Esophagus squamous epithelium (tissue), 4 donors: Measurements from ENCODE around the gene PPP1R27.

ENCODE experiments used
- POLR2A ChIP-seq, 4 donors: fragments of 450-650 bp; IDR thresholded peaks; one replicate each; pipeline ENCODE4 v1.6.1; 2017; ENCODE audit warnings: antibody characterized with exemption in 4 of 4, mild to moderate bottlenecking in 4 of 4, moderate library complexity in 3 of 4
- TF ChIP-seq, protein P1 (sequence below), 6 experiments: fragments of 450-650 bp in 4 of 6; fragments of 200-600 bp in 2 of 6; sonication (generic) in 2 of 6; IDR thresholded peaks; one replicate each; pipeline ENCODE4 v1.5.1; 2016 to 2019; ENCODE audit warnings: antibody characterized with exemption in 6 of 6, mild to moderate bottlenecking in 4 of 6, moderate library complexity in 4 of 6

DNA sequence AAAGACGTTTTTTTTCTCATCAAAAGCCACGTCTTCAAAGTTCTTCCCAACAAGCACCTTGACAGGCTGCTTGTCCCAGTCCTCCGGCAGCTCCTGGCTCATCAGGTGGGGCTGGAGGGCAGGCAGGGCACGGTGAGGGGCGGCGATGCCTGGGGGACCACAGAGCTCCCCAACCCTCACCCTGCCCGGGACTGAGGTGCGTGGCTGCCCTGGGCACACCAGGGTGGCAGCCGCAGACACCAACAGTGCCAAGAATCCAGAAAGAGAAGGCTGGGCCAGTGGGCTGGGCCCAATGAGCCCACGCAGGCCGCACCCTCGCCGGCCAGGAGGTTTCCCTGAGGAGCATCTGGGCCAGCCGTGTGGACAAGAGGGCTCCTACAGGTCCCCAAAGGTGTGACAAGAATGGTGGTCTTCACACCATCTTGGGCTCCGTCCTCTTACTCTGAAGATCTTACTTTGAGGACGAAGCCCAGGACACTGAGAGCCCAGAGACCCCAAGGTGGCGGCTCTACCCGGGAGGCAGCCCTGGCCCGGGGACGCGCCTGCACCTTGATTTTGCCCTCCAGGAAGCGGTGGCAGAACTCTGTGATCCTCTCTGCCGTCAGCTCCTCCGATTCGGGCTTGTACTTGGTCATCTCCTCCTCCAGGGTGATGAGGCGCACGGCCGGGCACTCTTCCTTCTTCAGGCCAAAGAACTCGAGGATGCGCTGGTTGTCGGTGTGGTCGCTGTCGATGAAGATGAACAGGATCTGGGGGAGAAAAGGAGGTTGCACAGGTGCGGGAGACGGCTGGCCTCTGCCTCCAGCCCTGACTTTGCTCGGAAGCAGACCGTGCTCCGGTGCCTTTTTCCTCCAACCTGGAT lies 11.3 kb upstream of the PPP1R27 start:
- TF ChIP-seq, protein P1, sequence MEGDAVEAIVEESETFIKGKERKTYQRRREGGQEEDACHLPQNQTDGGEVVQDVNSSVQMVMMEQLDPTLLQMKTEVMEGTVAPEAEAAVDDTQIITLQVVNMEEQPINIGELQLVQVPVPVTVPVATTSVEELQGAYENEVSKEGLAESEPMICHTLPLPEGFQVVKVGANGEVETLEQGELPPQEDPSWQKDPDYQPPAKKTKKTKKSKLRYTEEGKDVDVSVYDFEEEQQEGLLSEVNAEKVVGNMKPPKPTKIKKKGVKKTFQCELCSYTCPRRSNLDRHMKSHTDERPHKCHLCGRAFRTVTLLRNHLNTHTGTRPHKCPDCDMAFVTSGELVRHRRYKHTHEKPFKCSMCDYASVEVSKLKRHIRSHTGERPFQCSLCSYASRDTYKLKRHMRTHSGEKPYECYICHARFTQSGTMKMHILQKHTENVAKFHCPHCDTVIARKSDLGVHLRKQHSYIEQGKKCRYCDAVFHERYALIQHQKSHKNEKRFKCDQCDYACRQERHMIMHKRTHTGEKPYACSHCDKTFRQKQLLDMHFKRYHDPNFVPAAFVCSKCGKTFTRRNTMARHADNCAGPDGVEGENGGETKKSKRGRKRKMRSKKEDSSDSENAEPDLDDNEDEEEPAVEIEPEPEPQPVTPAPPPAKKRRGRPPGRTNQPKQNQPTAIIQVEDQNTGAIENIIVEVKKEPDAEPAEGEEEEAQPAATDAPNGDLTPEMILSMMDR (IDR thresholded peaks at IDR 0.05) = no peak
- TF ChIP-seq POLR2A (IDR thresholded peaks at IDR 0.05) = no peak
